GM11168 (cell line): ENCODE data around the gene SYT15.
"Not testable (repeated sequence)": the region's sequence is repeated elsewhere in the genome, so short reads cannot be mapped to it uniquely, and the experiment has no call there.

Experiments
- in situ Hi-C: fragments of 300-500 bp; cut with MboI; formaldehyde crosslinking; loops from one replicate; pipeline ENCODE4 v1.12.0; 2022; ENCODE audit warnings: low sequenced_read_pairs; ENCODE audit not compliant: unreplicated experiment

The SYT15 gene

GRCh38 chr10:46579378-46579777 is 450 bp downstream of the SYT15 start:
- in situ Hi-C loops, result not testable (repeated sequence)

GRCh38 chr10:46581997-46582396 is 3.1 kb downstream of the SYT15 start:
- in situ Hi-C loops, result not testable (repeated sequence)

- in situ Hi-C loops, result not testable (repeated sequence)
These were observed 3.6 kb downstream of the SYT15 start for GRCh38 chr10:46582568-46582967.

- in situ Hi-C loops, result not testable (repeated sequence)
These were observed 5.3 kb downstream of the SYT15 start for GRCh38 chr10:46584196-46584595.

DNA sequence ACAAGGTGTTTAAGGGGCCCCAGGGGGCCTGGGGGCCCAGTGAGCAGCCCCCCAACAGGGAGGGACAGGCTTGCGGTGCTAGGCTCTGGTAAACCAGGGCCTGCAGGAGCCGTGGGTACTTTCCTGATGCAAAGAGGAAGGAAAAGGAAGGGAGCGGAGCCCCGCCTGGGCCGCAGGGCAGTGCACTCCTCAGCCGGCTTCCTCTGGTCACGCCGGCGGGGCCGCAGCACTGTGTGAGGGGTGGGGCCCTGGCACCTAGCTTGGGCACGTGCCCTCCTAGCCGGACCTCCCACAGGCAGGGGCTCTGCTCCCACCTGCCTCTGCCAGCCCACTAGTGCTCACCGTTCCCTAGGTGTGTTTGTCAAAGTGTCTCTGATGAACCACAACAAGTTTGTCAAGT is 6.3 kb downstream of the SYT15 start:
- in situ Hi-C loops, result not testable (repeated sequence)

GRCh38 chr10:46587546-46587945 is 8.6 kb downstream of the SYT15 start:
- in situ Hi-C loops, result not testable (repeated sequence)

DNA sequence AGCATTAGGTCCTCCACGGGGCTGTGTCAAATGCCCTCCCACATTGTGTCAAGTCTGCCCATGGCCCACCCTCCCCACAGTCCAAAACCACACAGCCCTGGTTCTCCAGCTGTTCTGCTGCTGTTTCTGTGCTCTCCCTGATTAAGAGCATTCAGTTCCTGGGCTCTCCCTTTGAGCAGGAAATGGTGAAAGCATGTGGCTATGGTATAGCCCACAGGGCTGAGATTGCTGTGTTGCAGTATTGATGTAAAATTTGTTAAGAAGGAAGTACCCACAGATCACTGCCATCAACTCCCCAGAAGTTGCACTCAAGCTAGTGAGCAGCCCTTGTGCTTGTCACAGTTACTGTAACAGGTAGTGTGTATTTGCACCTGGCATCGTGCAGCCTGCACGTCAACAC is 9.3 kb downstream of the SYT15 start:
- in situ Hi-C loops, result not testable (repeated sequence)

DNA sequence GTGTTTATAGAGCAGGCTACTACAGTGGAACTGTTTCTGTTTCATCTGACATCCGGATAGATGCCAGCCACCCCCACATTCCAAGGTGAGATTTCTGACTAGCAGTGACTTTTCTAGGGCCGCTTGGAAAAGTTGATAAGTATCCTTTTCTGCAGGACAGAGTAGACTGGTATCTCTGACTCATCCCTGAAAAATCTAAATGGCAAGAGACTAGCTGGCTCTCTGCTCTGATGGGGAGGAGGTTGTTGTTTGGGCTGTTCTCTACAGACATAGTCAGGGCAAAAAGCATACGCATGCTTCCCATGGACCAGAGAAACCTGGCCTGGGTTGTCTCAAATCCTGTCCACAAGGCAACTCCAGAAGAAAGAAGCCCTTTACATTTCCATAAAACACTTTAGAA is 10.7 kb downstream of the SYT15 start:
- in situ Hi-C loops, result not testable (repeated sequence)

GRCh38 chr10:46591053-46591452 is 12.1 kb downstream of the SYT15 start:
- in situ Hi-C loops, result not testable (repeated sequence)

DNA sequence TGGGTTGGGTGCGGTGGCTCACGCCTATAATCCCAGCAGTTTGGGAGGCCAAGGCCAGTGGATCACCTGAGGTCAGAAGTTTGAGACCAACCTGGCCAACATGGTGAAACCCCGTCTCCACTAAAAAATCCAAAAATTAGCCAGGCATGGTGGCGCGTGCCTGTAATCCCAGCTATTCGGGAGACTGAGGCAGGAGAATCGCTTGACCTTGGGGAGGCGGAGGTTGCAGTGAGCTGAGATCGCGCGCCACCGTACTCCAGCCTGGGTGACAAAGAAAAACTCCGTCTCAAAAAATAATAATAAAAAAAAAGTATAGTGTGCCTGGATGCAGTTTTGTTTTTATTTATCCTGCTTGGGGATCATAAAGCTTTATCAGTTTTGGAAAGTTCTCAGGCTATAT is 14.4 kb downstream of the SYT15 start:
- in situ Hi-C loops, result not testable (repeated sequence)

- in situ Hi-C loops, result not testable (repeated sequence)
These were observed 15.6 kb downstream of the SYT15 start for GRCh38 chr10:46594453-46595063.

- in situ Hi-C loops, result not testable (repeated sequence)
These were observed 17.6 kb downstream of the SYT15 start for GRCh38 chr10:46596570-46596969.

DNA sequence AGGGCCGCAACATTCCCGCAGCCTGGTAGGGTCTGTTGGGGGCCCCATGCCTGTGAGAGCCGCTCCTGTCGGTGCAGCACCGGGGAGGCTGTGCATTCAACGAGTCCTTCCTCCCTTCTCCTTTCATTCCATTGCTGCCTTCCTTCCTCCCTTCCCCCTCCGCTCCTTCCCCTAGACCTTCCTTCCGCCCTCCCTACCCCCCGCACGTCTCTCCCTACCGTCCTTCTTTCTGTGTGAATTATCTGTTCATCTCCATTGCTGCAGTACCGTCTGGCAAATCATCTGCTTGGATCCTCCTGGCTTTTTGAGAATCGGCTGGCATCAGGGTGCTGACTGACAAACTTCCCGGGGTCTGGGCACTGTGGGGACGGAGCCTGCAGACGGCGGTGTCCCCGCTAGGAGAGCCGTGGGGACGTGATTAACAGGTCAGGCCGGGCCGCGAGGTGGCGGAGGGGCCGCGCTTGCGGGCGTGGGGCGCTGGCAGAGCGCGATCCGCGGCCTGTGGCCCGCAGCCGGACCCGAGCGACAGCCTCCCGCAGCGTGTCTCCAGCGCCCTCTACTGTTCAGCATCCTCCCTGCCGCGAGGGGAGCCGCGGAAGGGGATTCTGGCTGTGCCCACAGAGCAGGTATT is 18.8 kb downstream of the SYT15 start:
- in situ Hi-C loops, result not testable (repeated sequence)

DNA sequence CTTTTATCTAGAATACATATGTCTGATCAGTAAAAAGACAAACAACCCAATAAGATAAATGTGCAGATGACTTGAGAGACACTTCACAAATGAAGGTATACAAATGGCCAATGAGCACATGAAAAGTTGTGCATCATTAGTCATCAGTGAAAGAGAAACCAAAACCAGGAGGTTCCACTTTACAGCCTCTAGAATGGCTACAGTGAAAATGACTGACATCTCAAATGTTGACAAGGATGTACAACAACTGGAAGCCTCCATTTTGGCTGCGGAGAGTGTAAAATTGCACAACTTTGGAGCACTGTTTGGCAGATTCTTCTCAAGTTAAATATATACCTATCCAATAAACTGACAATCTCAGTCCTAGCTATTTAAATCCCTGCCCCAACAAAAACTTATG is 21.6 kb downstream of the SYT15 start:
- in situ Hi-C loops, result not testable (repeated sequence)

GRCh38 chr10:46615540-46615939 is 36.6 kb downstream of the SYT15 start:
- in situ Hi-C loops, result not testable (repeated sequence)

DNA sequence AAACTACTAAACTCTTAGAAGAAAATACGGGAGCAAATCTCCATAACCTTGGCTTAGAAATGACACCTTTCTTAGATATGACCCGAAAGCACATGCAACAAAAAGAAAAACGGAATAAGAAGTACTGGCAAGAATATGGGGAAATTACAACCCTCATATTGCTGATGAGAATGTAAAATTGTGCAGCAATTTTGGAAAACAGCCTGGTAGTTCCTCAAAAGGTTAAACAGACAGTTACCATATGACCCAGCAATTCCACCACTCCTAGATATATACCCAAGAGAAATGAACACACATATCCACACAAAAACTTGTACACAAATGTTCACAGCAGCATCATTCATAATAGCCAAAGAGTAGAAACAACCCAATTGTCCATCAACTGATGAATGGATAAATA is 37.3 kb downstream of the SYT15 start:
- in situ Hi-C loops, result not testable (repeated sequence)

GRCh38 chr10:46617134-46617533 is 38.2 kb downstream of the SYT15 start:
- in situ Hi-C loops, result not testable (repeated sequence)

DNA sequence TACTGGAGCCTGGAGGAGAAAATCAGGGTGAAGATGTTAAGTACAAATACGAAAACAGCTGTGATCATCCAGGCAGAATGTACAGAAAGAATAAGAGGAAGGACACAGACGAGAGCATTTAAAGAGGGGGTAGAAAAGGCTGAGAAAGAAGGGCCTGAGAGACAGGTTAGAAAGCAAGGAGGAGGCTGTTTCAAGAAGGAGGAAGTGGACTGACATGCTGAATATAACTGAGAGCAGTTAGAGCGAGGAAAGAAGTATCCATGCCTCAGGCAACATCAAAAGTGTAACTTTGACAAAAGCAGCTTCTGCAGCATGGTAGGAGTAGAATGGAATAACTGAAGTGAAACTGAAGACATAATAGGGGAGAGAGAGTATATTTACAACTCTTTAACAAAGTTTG is 39.0 kb downstream of the SYT15 start:
- in situ Hi-C loops, result not testable (repeated sequence)

DNA sequence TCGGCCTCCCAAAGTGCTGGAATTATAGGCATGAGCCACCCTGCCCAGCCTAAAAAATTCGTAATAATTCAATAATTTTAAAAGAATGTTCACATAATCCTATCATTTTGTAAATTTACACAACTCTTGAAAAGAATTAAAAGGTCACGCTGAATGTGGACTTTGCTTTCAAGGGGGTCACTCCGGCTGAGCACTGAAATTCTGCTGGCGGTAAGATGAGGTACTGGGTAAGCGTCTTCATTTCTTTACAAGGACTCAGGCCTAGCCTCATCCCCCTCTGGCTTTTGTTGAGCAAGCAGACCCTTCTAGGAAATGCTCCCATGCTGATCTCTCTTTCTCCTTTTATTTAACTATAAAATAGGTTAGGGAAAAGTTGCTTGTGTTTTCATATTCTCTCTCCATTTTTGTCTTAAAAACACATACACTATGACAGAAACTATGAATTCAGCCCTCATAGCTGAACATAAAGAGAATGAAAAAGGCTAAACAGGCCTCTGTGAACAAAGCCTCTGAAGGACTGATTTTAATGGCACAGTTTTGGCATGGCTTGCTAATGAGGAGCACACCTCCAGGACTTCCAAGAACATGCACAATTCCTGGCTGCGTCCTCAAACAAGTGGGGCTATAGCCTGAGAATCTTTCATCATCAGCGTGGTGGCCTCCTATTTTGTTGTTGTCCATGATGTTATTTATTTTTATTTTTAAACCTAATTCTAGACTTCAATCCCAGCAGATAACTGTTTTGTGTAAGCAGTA is 45.1 kb downstream of the SYT15 start:
- in situ Hi-C loops, result not testable (repeated sequence)

GRCh38 chr10:46629805-46630204 is 50.9 kb downstream of the SYT15 start:
- in situ Hi-C loops, result not testable (repeated sequence)

- in situ Hi-C loops, result not testable (repeated sequence)
These were observed 51.9 kb downstream of the SYT15 start for GRCh38 chr10:46630816-46631215.
